ENCODE measurements around the gene PDE8A. TPM values are rescaled to one million over a fixed set of nuclear protein-coding genes. Genes with fewer than 3 reads are reported as not detected.

The PDE8A gene
- total and polyA plus RNA-seq, 2 of the 4 experiments (the other 2 are of a cell fraction), result 32.4 to 35.9 TPM

GRCh38 chr15:85071504-85071903, 89.8 kb downstream of the PDE8A start:
- Histone ChIP-seq H3K9me3 (ENCODE audit: control insufficient read depth, insufficient read depth, low read length) (no peaks in the 10 kb centered on the region), H3K4ac (ENCODE audit: low read depth, low read length) (no peak overlapping the region), H2AFZ (replicated peaks; ENCODE audit: low read length, poor library complexity) (no peak overlapping the region), H2BK20ac (ENCODE audit: low read depth, low read length) (no peak overlapping the region), H3K79me1 (ENCODE audit: low read depth in 1 of 2, low read length in 2 of 2) (peaks cover 36 to 58% of the 10 kb centered on the region in 2 experiments), H2BK5ac (ENCODE audit: low read depth, low read length, poor library complexity, severe bottlenecking) (no peak overlapping the region), H3K18ac (ENCODE audit: low read depth, low read length) (no peak overlapping the region), H2BK120ac (ENCODE audit: low read depth, low read length) (no peak overlapping the region), H3K9ac (ENCODE audit: low read depth, low read length) (no peak overlapping the region), H4K5ac (ENCODE audit: low read depth, low read length) (no peak overlapping the region), H3K14ac (replicated peaks; ENCODE audit: low read depth, low read length) (no peak overlapping the region), H3K4me1 (ENCODE audit: control insufficient read depth, insufficient read depth, low read length) (peaks cover 3% of the 10 kb centered on the region; the same call in 1 of the 2 replicates), H2AK5ac (ENCODE audit: low read depth, low read length) (0 out of 2 replicates have a peak overlapping the region, but pooled peaks have one; percentile 37), H4K8ac (ENCODE audit: low read depth in 2 of 2, low read length in 2 of 2) (no peak overlapping the region), H2AK9ac (replicated peaks; ENCODE audit: low read depth, low read length, poor library complexity) (no peak overlapping the region), H2BK15ac (ENCODE audit: low read depth, low read length) (no peak overlapping the region), H3K27ac (ENCODE audit: insufficient read depth, low read length) (no peak overlapping the region), H3K9me1 (ENCODE audit: insufficient read depth, low read length) (peaks cover 6% of the 10 kb centered on the region; the same call in 1 of the 2 replicates), H4K20me1 (ENCODE audit: insufficient read depth, low read length) (no peaks in the 10 kb centered on the region), H3K27me3 (ENCODE audit: control insufficient read depth, insufficient read depth, low read length) (no peaks in the 10 kb centered on the region), H3K4me3 (ENCODE audit: insufficient read depth, low read depth, low read length) (no peak overlapping the region), H4K91ac (ENCODE audit: insufficient read depth, low read depth, low read length) (no peak overlapping the region), H3K4me2 (ENCODE audit: low read depth, low read length) (no peak overlapping the region), H3K36me3 (ENCODE audit: control insufficient read depth, insufficient read depth, low read length) (peaks cover 13% of the 10 kb centered on the region), H3K56ac (ENCODE audit: extremely low read depth, insufficient read depth, low read length) (no peak overlapping the region), H3K23ac (ENCODE audit: low read depth, low read length) (no peak overlapping the region)
- ChIA-PET POLR2A (ENCODE audit: unreplicated experiment) (no interaction called here), CTCF (no interaction called here)
- 50% methylated on average over 2 of the region's 4 CpGs; no CpG with 5 or more reads in 1 of the 2 experiments for WGBS, 2 experiments (ENCODE audit: extremely low coverage in 2 of 2, insufficient read length in 1 of 2)
- in situ Hi-C loops (cut with MboI; ENCODE audit: low sequenced_read_pairs), result loop anchor here (10.0 kb wide), 1 partner anchor 57 kb away; no protein-coding TSS in a partner anchor
- dilution Hi-C loops (cut with HindIII; ENCODE audit: low sequenced_read_pairs, unreplicated experiment), result no loop called here
- intact Hi-C loops (cut with micrococcal nuclease), result no loop called here
- DNase-seq (no peak), ATAC-seq (ENCODE audit: low read depth) (no peak)
- no TSS peak for BruUV-seq (replicated peaks)
- TF ChIP-seq CEBPB (IDR thresholded peaks at IDR 0.05; ENCODE audit: low read depth, low read length) (no peak), MAFK (IDR thresholded peaks at IDR 0.05; ENCODE audit: low read depth, low read length) (no peak), RFX5 (IDR thresholded peaks at IDR 0.05; ENCODE audit: low read depth, low read length) (no peak), POLR2A (IDR thresholded peaks at IDR 0.05; ENCODE audit: low read depth, low read length) (no peak)
